Endothelial cell of umbilical vein (primary cell): ENCODE measurements around the gene CELF2. TPM values are rescaled to one million over a fixed set of nuclear protein-coding genes. Genes with fewer than 3 reads are reported as not detected.

Experiments
- BruUV-seq: library from RNA; stranded (reverse); fragments of 400-500 nt; replicated peaks from 2 replicates; lab custom pipeline; 2021; lab: Mats Ljungman, UMichigan
- CTCF ChIA-PET: fragments of 300-600, 350-600 bp; sonication (Branson Sonifier 250); formaldehyde crosslinking; loops from one replicate; lab custom pipeline; 2021; ENCODE audit warnings: antibody characterized with exemption, inconsistent platforms; lab: Charles Lee
- POLR2A ChIA-PET: fragments of 300-600, 350-600 bp; sonication (Branson Sonifier 250); formaldehyde crosslinking; loops from one replicate; lab custom pipeline; 2021; ENCODE audit warnings: antibody characterized with exemption, inconsistent platforms; lab: Charles Lee
- DNase-seq: peaks from one replicate; pipeline ENCODE4 v3.0.0-alpha.2; 2011; ENCODE audit warnings: low read depth, low spot score
- FAIRE-seq: peaks from 2 replicates; lab custom pipeline; 2011; peaks lifted over from hg19 to GRCh38; lab: Jason Lieb, UNC
- H2AFZ ChIP-seq: 2 replicates; pipeline ENCODE4 v1.6.0; 2012; ENCODE audit warnings: low read depth, low read length, control low read depth, inconsistent platforms
- H3K27ac ChIP-seq: 2 replicates; pipeline ENCODE4 v1.5.1; 2011; ENCODE audit warnings: low read depth, mild to moderate bottlenecking, control low read depth, low read length, moderate library complexity; ENCODE audit not compliant: insufficient read depth
- H3K27me3 ChIP-seq, 2 experiments: 2 replicates each; pipeline versions ENCODE4 v1.6.0 to v1.6.1; 2011; ENCODE audit warnings: low read length in 2 of 2, mixed read lengths in 1 of 2; ENCODE audit not compliant: control insufficient read depth in 2 of 2, insufficient read depth in 2 of 2
- H3K36me3 ChIP-seq, 2 experiments: 2 replicates in 1 of 2; 3 replicates in 1 of 2; pipeline ENCODE4 v1.5.1; 2011; ENCODE audit warnings: low read length in 2 of 2, mild to moderate bottlenecking in 1 of 2, moderate library complexity in 1 of 2; ENCODE audit not compliant: control insufficient read depth in 2 of 2, insufficient read depth in 2 of 2; ENCODE audit errors: extremely low read depth in 1 of 2
- H3K4me1 ChIP-seq: 3 replicates; pipeline ENCODE4 v1.5.1; 2011; ENCODE audit warnings: mild to moderate bottlenecking, low read length; ENCODE audit not compliant: control insufficient read depth, insufficient read depth; ENCODE audit errors: extremely low read depth
- H3K4me2 ChIP-seq: 2 replicates; pipeline ENCODE4 v1.6.1; 2011; ENCODE audit warnings: low read length, control low read depth, mixed read lengths; ENCODE audit not compliant: insufficient read depth
- H3K4me3 ChIP-seq, 3 experiments: fragments of 200-600 bp in 1 of 3; sonication (generic), shearing (Covaris generic) in 1 of 3; replicated peaks in 1 of 3; 2 replicates each; pipeline ENCODE4 v1.5.1; 2011 to 2016; ENCODE audit warnings: control low read depth in 3 of 3, low read length in 3 of 3, mild to moderate bottlenecking in 2 of 3, inconsistent platforms in 1 of 3, low read depth in 1 of 3, moderate library complexity in 1 of 3; ENCODE audit not compliant: insufficient read depth in 1 of 3
- H3K79me2 ChIP-seq: 2 replicates; pipeline ENCODE4 v1.6.0; 2012; ENCODE audit warnings: low read length, inconsistent platforms; ENCODE audit not compliant: control insufficient read depth, insufficient read depth
- H3K9ac ChIP-seq: replicated peaks from 2 replicates; pipeline ENCODE3; 2011; ENCODE audit warnings: low read length, control low read depth; ENCODE audit not compliant: insufficient read depth; ENCODE audit errors: extremely low read depth
- H3K9me1 ChIP-seq: replicated peaks from 3 replicates; pipeline ENCODE4 v1.6.0; 2011; ENCODE audit warnings: mild to moderate bottlenecking, low read length; ENCODE audit not compliant: control insufficient read depth, insufficient read depth; ENCODE audit errors: extremely low read depth
- H3K9me3 ChIP-seq: replicated peaks from 2 replicates; pipeline ENCODE4 v1.5.1; 2012; ENCODE audit warnings: low read length, inconsistent platforms; ENCODE audit not compliant: control insufficient read depth, insufficient read depth
- H4K20me1 ChIP-seq: replicated peaks from 2 replicates; pipeline ENCODE3; 2011; ENCODE audit warnings: mild to moderate bottlenecking, low read length; ENCODE audit not compliant: control insufficient read depth, insufficient read depth; ENCODE audit errors: extremely low read depth
- EZH2 ChIP-seq: IDR thresholded peaks from 2 replicates; pipeline ENCODE4 v1.6.1; 2012; ENCODE audit warnings: borderline replicate concordance, low read depth, mild to moderate bottlenecking, moderate library complexity, low read length, inconsistent platforms; ENCODE audit not compliant: severe bottlenecking
- FOS ChIP-seq: IDR thresholded peaks from 2 replicates; pipeline ENCODE4 v1.6.1; 2011; ENCODE audit warnings: mild to moderate bottlenecking, low read length, moderate library complexity, borderline replicate concordance; ENCODE audit not compliant: insufficient read depth
- GATA2 ChIP-seq: IDR thresholded peaks from 2 replicates; pipeline ENCODE4 v1.7.0; 2011; ENCODE audit warnings: low read depth, mild to moderate bottlenecking, moderate library complexity, mixed read lengths, low read length; ENCODE audit not compliant: insufficient read length, insufficient read depth
- JUN ChIP-seq: IDR thresholded peaks from 2 replicates; pipeline ENCODE4 v1.6.1; 2011; ENCODE audit warnings: borderline replicate concordance, low read depth; ENCODE audit not compliant: insufficient read length, insufficient read depth
- MYC ChIP-seq: IDR thresholded peaks from one replicate; pipeline ENCODE4 v1.6.1; 2011; ENCODE audit warnings: mild to moderate bottlenecking, low read depth, low read length
- POLR2A ChIP-seq: IDR thresholded peaks from 2 replicates; pipeline ENCODE4 v1.6.1; 2012; ENCODE audit warnings: low read depth, mild to moderate bottlenecking, control low read depth, low read length
- POLR2AphosphoS5 ChIP-seq: IDR thresholded peaks from 2 replicates; pipeline ENCODE4 v1.6.1; 2012; ENCODE audit warnings: low read depth, mild to moderate bottlenecking, control low read depth, low read length, moderate library complexity; ENCODE audit not compliant: insufficient read depth
- dilution Hi-C: fragments of 300-500 bp; cut with MboI; formaldehyde crosslinking; loops from one replicate; pipeline ENCODE4 v1.15.0; 2019; ENCODE audit warnings: low sequenced_read_pairs; ENCODE audit not compliant: extremely low pct_ligation_motif_present
- intact Hi-C: fragments of 100-400 bp; cut with micrococcal nuclease; formaldehyde crosslinking; loops from one replicate; pipeline ENCODE4 v1.10.0; 2022
- polyA plus RNA-seq, 4 experiments: library from polyadenylated mRNA; depleted of rRNA in 3 of 4; stranded (reverse) in 3 of 4; unstranded in 1 of 4; fragments of >200 nt; gene quantifications; 2 replicates each; pipeline versions ENCODE4 v1.2.1 to v1.2.3, GENCODE V29; 2011 to 2012; ENCODE audit warnings: missing spikeins in 1 of 4
- total RNA-seq: library from RNA; stranded (reverse); gene quantifications from 2 replicates; pipeline ENCODE4 v1.2.3, GENCODE V29; 2021
- TF ChIP-seq, protein P1 (sequence below): IDR thresholded peaks from 2 replicates; pipeline ENCODE4 v1.6.1; 2011; ENCODE audit not compliant: insufficient read depth, insufficient read length
- TF ChIP-seq, protein P2 (sequence below), 2 donors: IDR thresholded peaks; 1 replicate in 1 of 2; 2 replicates in 1 of 2; pipeline ENCODE4 v1.5.1; 2011; ENCODE audit warnings: low read length in 2 of 2, mild to moderate bottlenecking in 2 of 2, moderate library complexity in 2 of 2, control low read depth in 1 of 2, inconsistent platforms in 1 of 2, low read depth in 1 of 2; ENCODE audit not compliant: insufficient read depth in 1 of 2; ENCODE audit errors: extremely low read depth in 1 of 2

CELF2 gene
- total and polyA plus RNA-seq, 2 donors (not counting 3 experiments of a cell fraction or from before 2014, with no cell fraction given) = 21.6 to 42.6 TPM

DNA sequence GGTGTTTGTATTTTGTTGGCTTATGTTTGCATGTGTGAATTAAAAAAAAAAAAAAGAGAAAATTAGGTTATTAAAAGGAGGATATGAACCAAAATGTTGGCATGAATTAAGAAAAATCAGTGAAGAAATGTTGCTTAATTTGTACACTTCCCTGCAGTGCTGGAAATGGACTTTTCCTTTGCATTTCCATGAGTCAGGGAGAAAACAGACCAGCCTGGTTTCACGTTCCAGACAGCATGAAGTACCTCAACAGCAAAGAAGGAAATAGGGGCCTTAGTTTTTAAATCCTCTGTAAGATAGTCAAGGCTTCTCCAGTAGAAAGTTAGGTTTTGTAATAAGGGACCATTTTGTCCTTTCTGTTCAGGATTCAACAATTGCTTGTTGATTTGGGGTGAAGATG is 159.7 kb downstream of the CELF2 start:
- no peaks in the 10 kb centered on the region for H3K9me1 ChIP-seq
- DNase-seq = no peak
- no peaks in the 10 kb centered on the region for H3K36me3 ChIP-seq
- intact Hi-C loops = no loop called here
- no peak for FAIRE-seq
- no peak overlapping the region for H3K4me3 ChIP-seq
- no peaks in the 10 kb centered on the region for H3K27me3 ChIP-seq
- no peak overlapping the region for H3K4me2 ChIP-seq
- H2AFZ ChIP-seq = no peak overlapping the region
- H4K20me1 ChIP-seq = no peaks in the 10 kb centered on the region
- H3K4me1 ChIP-seq = peaks cover 6% of the 10 kb centered on the region
- BruUV-seq = no TSS peak
- H3K9me3 ChIP-seq = no peaks in the 10 kb centered on the region
- CTCF ChIA-PET = no interaction called here
- no peak overlapping the region for H3K9ac ChIP-seq
- no peak overlapping the region for H3K27ac ChIP-seq
- H3K79me2 ChIP-seq = no peaks in the 10 kb centered on the region
- dilution Hi-C loops = no loop called here
- TF ChIP-seq MYC = no peak
- TF ChIP-seq, protein P1, sequence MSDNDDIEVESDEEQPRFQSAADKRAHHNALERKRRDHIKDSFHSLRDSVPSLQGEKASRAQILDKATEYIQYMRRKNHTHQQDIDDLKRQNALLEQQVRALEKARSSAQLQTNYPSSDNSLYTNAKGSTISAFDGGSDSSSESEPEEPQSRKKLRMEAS = no peak
- TF ChIP-seq FOS = no peak
- POLR2A ChIA-PET = no interaction called here

DNA sequence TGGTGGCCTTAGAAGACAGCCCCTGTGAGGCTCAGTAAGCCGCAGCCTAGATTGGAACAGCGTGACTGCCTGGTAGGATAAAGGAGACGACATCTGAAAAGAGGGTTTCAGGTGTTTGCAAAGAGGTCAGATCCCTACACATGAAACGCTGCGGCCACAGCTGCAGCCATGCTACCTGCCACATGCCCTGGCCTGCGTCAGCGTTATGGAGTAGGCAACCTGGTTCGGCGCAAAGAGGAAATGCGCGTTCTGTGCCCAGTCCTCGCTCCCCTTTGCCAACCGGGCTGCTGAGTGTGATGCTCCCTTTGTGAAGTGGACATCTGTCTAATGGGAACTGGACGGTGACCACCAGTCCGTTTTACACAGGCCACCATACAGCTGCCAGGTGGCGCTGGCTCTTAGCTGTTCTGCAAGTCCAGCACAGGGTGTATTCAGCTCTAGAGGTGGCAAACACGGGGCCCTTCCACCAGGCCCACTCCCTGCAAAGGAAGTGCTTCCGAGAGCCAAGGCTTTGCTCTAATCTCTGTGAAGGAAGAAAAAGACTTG is 160.3 kb downstream of the CELF2 start:
- H4K20me1 ChIP-seq = no peaks in the 10 kb centered on the region

More for the DNA sequence above, 160.3 kb downstream of the CELF2 start:
- Histone ChIP-seq H3K4me1 (peaks cover 6% of the 10 kb centered on the region), H2AFZ (no peak overlapping the region), H3K9me3 (no peaks in the 10 kb centered on the region), H3K36me3 (no peaks in the 10 kb centered on the region), H3K9ac (no peak overlapping the region), H3K79me2 (no peaks in the 10 kb centered on the region), H3K4me3 (no peak overlapping the region), H3K9me1 (no peaks in the 10 kb centered on the region), H3K27me3 (no peaks in the 10 kb centered on the region), H3K27ac (no peak overlapping the region), H3K4me2 (no peak overlapping the region)
- CTCF ChIA-PET = interaction anchor here (0.9 to 1.7 kb wide), 2 partner anchors 32 to 92 kb away, joined by 3 to 10 read pairs; no protein-coding TSS in a partner anchor
- BruUV-seq = no TSS peak
- DNase-seq (no peak), FAIRE-seq (no peak)
- TF ChIP-seq POLR2A (no peak), MYC (no peak), POLR2AphosphoS5 (no peak), EZH2 (no peak), FOS (no peak), JUN (no peak), GATA2 (no peak)
- TF ChIP-seq, protein P2, sequence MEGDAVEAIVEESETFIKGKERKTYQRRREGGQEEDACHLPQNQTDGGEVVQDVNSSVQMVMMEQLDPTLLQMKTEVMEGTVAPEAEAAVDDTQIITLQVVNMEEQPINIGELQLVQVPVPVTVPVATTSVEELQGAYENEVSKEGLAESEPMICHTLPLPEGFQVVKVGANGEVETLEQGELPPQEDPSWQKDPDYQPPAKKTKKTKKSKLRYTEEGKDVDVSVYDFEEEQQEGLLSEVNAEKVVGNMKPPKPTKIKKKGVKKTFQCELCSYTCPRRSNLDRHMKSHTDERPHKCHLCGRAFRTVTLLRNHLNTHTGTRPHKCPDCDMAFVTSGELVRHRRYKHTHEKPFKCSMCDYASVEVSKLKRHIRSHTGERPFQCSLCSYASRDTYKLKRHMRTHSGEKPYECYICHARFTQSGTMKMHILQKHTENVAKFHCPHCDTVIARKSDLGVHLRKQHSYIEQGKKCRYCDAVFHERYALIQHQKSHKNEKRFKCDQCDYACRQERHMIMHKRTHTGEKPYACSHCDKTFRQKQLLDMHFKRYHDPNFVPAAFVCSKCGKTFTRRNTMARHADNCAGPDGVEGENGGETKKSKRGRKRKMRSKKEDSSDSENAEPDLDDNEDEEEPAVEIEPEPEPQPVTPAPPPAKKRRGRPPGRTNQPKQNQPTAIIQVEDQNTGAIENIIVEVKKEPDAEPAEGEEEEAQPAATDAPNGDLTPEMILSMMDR (IDR thresholded peaks at IDR 0.05; ENCODE audit: extremely low read depth in 1 of 2, insufficient read depth in 1 of 2, low read depth in 1 of 2, low read length in 2 of 2) = no peak
- TF ChIP-seq, protein P1 = no peak
- intact Hi-C loops (no loop called here), dilution Hi-C loops (no loop called here)
- POLR2A ChIA-PET = no interaction called here
